Mesendoderm (in vitro differentiated cells): ENCODE data around the gene CBX2.

Source experiments
- DNase-seq: peaks from one replicate; pipeline ENCODE4 v3.0.0; 2013
- H2AK5ac ChIP-seq: 2 replicates; pipeline ENCODE4 v1.6.1; 2013; ENCODE audit warnings: low read length, inconsistent platforms
- H2BK120ac ChIP-seq: 2 replicates; pipeline ENCODE4 v1.6.1; 2013; ENCODE audit warnings: low read depth, mild to moderate bottlenecking, low read length, moderate library complexity, mixed read lengths
- H2BK15ac ChIP-seq: replicated peaks from 2 replicates; pipeline ENCODE4 v1.6.1; 2013; ENCODE audit warnings: low read depth, mild to moderate bottlenecking, moderate library complexity
- H2BK5ac ChIP-seq: 2 replicates; pipeline ENCODE4 v1.6.1; 2013; ENCODE audit warnings: low read length, inconsistent platforms
- H3K18ac ChIP-seq: 2 replicates; pipeline ENCODE4 v1.6.1; 2013; ENCODE audit warnings: mild to moderate bottlenecking, low read length, mixed read lengths
- H3K23ac ChIP-seq: one replicate; pipeline ENCODE4 v1.6.1; 2013; ENCODE audit warnings: low read length
- H3K27ac ChIP-seq: 2 replicates; pipeline ENCODE4 v1.5.1; 2013; ENCODE audit warnings: low read depth, mild to moderate bottlenecking, inconsistent platforms, low read length, moderate library complexity
- H3K27me3 ChIP-seq: 2 replicates; pipeline ENCODE4 v1.6.1; 2013; ENCODE audit warnings: low read length, control low read depth, mild to moderate bottlenecking, inconsistent platforms; ENCODE audit not compliant: insufficient read depth, poor library complexity
- H3K36me3 ChIP-seq: 2 replicates; pipeline ENCODE4 v1.6.1; 2013; ENCODE audit warnings: low read length, inconsistent platforms; ENCODE audit not compliant: control insufficient read depth, insufficient read depth
- H3K4ac ChIP-seq: one replicate; pipeline ENCODE4 v1.6.1; 2013; ENCODE audit warnings: low read depth, mild to moderate bottlenecking, low read length, moderate library complexity
- H3K4me1 ChIP-seq: 2 replicates; pipeline ENCODE4 v1.6.1; 2013; ENCODE audit warnings: low read depth, low read length, inconsistent platforms; ENCODE audit not compliant: control insufficient read depth
- H3K4me2 ChIP-seq: 2 replicates; pipeline ENCODE4 v1.6.1; 2013; ENCODE audit warnings: low read length
- H3K4me3 ChIP-seq: 2 replicates; pipeline ENCODE4 v1.5.1; 2013; ENCODE audit warnings: mild to moderate bottlenecking, low read length
- H3K56ac ChIP-seq: one replicate; pipeline ENCODE4 v1.6.1; 2013; ENCODE audit warnings: low read length
- H3K79me1 ChIP-seq: 2 replicates; pipeline ENCODE4 v1.6.1; 2013; ENCODE audit warnings: low read length, inconsistent platforms
- H3K79me2 ChIP-seq: 2 replicates; pipeline ENCODE4 v1.6.1; 2013; ENCODE audit warnings: mild to moderate bottlenecking, low read length; ENCODE audit not compliant: control insufficient read depth, insufficient read depth
- H3K9ac ChIP-seq: 2 replicates; pipeline ENCODE4 v1.6.1; 2013; ENCODE audit warnings: low read length, inconsistent platforms
- H4K5ac ChIP-seq: one replicate; pipeline ENCODE4 v1.6.1; 2013; ENCODE audit warnings: low read length
- H4K8ac ChIP-seq: one replicate; pipeline ENCODE4 v1.6.1; 2013; ENCODE audit warnings: low read depth, mild to moderate bottlenecking, control low read depth, low read length, moderate library complexity
- WGBS: extraction: QIAGEN DNeasy Blood & Tissue Kit; methylation state at CpG from one replicate; pipeline ENCODE4 v1.1.7; 2013; ENCODE audit warnings: low lambda C conversion rate, missing lambda C conversion rate; ENCODE audit not compliant: insufficient coverage; ENCODE audit errors: extremely low coverage; 5-methylcytosine and 5-hydroxymethylcytosine counted together

The CBX2 gene

GRCh38 chr17:79757140-79757745 lies 20.7 kb upstream of the CBX2 start:
- Histone ChIP-seq H3K36me3 (no peaks in the 10 kb centered on the region), H3K27me3 (no peaks in the 10 kb centered on the region), H3K18ac (no peak overlapping the region), H4K5ac (no peak overlapping the region), H3K23ac (no peak overlapping the region), H3K79me1 (no peaks in the 10 kb centered on the region), H3K27ac (no peak overlapping the region), H3K4ac (no peak overlapping the region), H2AK5ac (no peak overlapping the region), H3K56ac (no peak overlapping the region), H2BK15ac (no peak overlapping the region), H4K8ac (no peak overlapping the region), H3K79me2 (no peaks in the 10 kb centered on the region), H3K4me1 (no peaks in the 10 kb centered on the region), H2BK5ac (no peak overlapping the region), H3K9ac (no peak overlapping the region), H3K4me2 (no peak overlapping the region), H3K4me3 (no peak overlapping the region), H2BK120ac (no peak overlapping the region)
- no peak for DNase-seq
- WGBS: no CpG with 5 or more reads among the region's 15 CpGs

GRCh38 chr17:79758271-79758670 lies 19.7 kb upstream of the CBX2 start:
- Histone ChIP-seq H3K79me1 (no peaks in the 10 kb centered on the region), H3K79me2 (no peaks in the 10 kb centered on the region), H3K23ac (no peak overlapping the region), H3K56ac (no peak overlapping the region), H3K4me3 (no peak overlapping the region), H4K5ac (no peak overlapping the region), H3K18ac (no peak overlapping the region), H3K36me3 (no peaks in the 10 kb centered on the region), H3K4me2 (no peak overlapping the region), H3K9ac (no peak overlapping the region), H2BK5ac (no peak overlapping the region), H4K8ac (no peak overlapping the region), H2AK5ac (no peak overlapping the region), H3K4me1 (no peaks in the 10 kb centered on the region), H2BK120ac (no peak overlapping the region), H3K27me3 (no peaks in the 10 kb centered on the region), H3K4ac (no peak overlapping the region), H2BK15ac (no peak overlapping the region), H3K27ac (no peak overlapping the region)
- no CpG with 5 or more reads among the region's 6 CpGs for WGBS
- DNase-seq: no peak

- WGBS: no CpG with 5 or more reads among the region's 21 CpGs
- Histone ChIP-seq H3K4me2 (no peak overlapping the region), H2BK15ac (no peak overlapping the region), H3K79me2 (no peaks in the 10 kb centered on the region), H3K27me3 (no peaks in the 10 kb centered on the region), H3K23ac (no peak overlapping the region), H3K4ac (no peak overlapping the region), H4K5ac (no peak overlapping the region), H3K27ac (no peak overlapping the region), H2AK5ac (no peak overlapping the region), H2BK120ac (no peak overlapping the region), H3K4me1 (no peaks in the 10 kb centered on the region), H3K79me1 (no peaks in the 10 kb centered on the region), H2BK5ac (no peak overlapping the region), H3K4me3 (no peak overlapping the region), H4K8ac (no peak overlapping the region), H3K18ac (no peak overlapping the region), H3K36me3 (no peaks in the 10 kb centered on the region), H3K56ac (no peak overlapping the region), H3K9ac (no peak overlapping the region)
- no peak for DNase-seq
These were observed 17.6 kb upstream of the CBX2 start for GRCh38 chr17:79760197-79760906.

- Histone ChIP-seq H3K9ac (no peak overlapping the region), H2BK120ac (no peak overlapping the region), H4K5ac (no peak overlapping the region), H3K56ac (no peak overlapping the region), H2BK5ac (no peak overlapping the region), H3K36me3 (no peaks in the 10 kb centered on the region), H3K27ac (no peak overlapping the region), H3K18ac (no peak overlapping the region), H3K27me3 (no peaks in the 10 kb centered on the region), H2AK5ac (no peak overlapping the region), H3K4me1 (no peaks in the 10 kb centered on the region), H3K4me2 (no peak overlapping the region), H3K79me1 (no peaks in the 10 kb centered on the region), H2BK15ac (no peak overlapping the region), H3K23ac (no peak overlapping the region), H3K79me2 (no peaks in the 10 kb centered on the region), H4K8ac (no peak overlapping the region), H3K4me3 (no peak overlapping the region), H3K4ac (no peak overlapping the region)
- WGBS: no CpG with 5 or more reads among the region's 19 CpGs
- DNase-seq: no peak
These were observed 15.9 kb upstream of the CBX2 start for GRCh38 chr17:79761894-79762589.

GRCh38 chr17:79765708-79766107 lies 12.2 kb upstream of the CBX2 start:
- no peak overlapping the region for H3K56ac ChIP-seq
- H2BK15ac ChIP-seq: no peak overlapping the region
- no peak overlapping the region for H3K23ac ChIP-seq
- H2BK5ac ChIP-seq: no peak overlapping the region
- H3K18ac ChIP-seq: no peak overlapping the region
- no peaks in the 10 kb centered on the region for H3K79me1 ChIP-seq
- H4K5ac ChIP-seq: no peak overlapping the region
- H3K4me2 ChIP-seq: no peak overlapping the region
- H3K27me3 ChIP-seq: no peaks in the 10 kb centered on the region
- H3K27ac ChIP-seq: no peak overlapping the region
- no peak overlapping the region for H3K4ac ChIP-seq
- no peak overlapping the region for H2AK5ac ChIP-seq
- H4K8ac ChIP-seq: no peak overlapping the region
- no peaks in the 10 kb centered on the region for H3K79me2 ChIP-seq
- no peak for DNase-seq
- no peak overlapping the region for H3K4me3 ChIP-seq
- WGBS: no CpG with 5 or more reads among the region's 3 CpGs
- H3K4me1 ChIP-seq: no peaks in the 10 kb centered on the region
- no peak overlapping the region for H2BK120ac ChIP-seq
- no peak overlapping the region for H3K9ac ChIP-seq
- no peaks in the 10 kb centered on the region for H3K36me3 ChIP-seq
